ENCODE measurements around the gene P2RX2.

Gene P2RX2

DNA sequence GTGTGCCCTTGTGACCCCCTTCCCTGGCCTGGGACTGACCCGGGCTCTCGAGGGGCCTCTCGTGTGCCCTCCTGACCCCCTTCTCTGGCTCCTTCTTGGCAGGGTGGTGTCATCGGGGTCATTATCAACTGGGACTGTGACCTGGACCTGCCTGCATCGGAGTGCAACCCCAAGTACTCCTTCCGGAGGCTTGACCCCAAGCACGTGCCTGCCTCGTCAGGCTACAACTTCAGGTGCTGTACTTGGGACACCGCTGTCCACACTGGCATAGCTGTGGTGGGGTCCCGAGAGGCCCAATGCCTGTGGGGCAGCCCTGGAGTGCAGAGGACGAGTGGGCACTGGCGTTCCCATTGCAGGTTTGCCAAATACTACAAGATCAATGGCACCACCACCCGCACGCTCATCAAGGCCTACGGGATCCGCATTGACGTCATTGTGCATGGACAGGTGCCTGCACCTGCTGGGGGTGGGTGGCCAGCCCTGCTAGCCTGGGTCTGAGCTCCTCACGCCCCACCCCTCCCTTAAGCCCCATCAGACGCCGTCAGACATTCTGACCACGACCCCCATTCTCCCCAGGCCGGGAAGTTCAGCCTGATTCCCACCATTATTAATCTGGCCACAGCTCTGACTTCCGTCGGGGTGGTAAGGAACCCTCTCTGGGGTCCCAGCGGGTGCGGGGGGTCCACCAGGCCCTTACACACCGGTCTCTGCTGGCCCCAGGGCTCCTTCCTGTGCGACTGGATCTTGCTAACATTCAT, 2.5 kb downstream of the P2RX2 start:
- DNase-seq: no peak

DNA sequence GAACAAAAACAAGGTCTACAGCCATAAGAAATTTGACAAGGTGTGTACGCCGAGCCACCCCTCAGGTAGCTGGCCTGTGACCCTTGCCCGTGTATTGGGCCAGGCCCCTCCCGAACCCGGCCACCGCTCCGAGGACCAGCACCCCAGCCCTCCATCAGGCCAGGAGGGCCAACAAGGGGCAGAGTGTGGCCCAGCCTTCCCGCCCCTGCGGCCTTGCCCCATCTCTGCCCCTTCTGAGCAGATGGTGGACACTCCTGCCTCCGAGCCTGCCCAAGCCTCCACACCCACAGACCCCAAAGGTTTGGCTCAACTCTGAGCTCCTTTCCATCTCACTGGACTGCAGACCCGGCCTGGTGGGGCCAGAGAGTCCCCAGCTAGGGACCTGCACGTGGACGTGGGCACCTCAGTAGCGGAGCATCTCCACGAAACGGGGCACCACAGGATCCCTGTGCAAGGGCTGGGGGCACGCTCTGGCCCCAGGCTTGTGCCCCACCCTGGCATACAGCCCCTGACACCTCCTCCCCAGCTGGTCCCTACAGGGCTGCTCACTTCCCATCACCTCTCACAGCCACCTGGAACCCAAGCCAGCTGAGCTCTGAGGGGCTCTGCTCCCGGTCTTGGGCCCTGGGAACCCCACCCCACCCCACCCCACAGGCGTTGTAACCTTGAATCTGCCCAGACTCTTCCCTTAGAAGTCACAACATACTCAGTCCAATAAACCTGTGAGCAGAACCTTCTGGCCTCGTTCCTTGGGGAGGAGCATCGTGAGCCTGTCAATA, 3.3 kb downstream of the P2RX2 start:
- no peak for DNase-seq

DNA sequence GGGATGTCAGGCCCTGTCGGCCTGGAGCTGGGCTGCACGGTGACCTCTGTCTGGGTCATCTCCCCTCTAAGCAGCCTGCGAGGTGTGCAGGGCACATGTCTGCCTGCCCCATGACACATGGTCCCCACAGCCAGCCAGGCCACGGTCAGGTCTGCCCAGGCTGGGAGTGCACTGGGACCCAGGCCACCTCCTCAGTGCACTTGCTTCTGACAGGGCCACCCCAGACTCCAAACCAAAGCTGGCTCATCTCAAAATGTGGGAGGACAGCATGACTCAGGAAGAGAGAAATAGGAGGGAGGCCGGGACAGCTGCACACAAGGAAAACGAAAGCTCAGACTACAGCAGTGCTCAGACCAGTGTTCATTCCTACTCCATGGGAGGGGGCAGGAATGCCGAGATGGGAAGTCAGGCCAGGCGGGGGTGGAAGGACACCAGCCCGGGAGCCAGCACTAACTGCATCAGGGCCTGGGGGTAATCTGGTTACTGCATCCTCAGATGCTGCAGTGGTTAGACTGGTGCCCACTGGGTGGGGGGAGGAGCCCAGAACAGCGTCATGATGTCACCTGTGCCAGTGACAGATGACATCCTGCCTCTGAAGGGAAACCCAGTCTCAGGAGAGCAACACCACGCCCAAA, 4.0 kb downstream of the P2RX2 start:
- no peak for DNase-seq

DNA sequence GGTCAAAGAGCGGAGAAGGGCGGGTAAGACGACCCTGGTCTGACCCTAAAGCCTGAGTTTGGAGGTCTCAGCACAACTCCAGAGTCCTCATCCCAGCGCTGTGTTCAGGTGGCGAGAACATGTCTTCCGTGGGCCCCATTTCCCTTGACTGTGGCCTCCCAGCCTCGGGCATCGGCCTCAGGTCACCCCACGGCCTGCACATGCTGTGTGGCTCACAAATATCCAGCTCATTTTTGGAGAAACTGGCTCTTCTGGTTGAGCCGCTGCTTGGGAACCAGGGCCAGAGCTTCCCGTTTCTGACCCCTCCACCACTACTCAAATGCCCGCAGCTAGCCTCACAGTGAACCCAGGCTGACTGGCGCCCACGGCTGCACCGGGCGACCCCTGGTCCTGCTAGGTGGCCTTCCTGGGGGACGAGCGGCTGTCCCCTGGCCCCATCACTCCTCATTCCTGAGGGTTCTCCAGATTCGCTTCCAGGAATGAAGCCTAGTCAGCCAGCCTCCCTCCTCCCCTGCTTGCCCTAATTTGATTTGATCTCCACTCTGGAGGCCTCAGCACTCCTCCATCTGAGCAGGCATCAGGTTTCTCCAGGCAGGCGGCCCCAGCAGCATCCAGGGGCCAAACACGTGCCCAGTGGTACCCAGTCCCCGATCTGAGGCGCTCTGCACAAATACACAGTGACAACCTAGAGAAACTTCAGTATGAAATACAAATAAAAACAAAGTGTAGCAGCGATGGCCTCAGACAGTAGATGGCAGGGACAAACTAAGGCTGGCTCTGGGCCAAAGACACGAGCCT, 4.7 kb downstream of the P2RX2 start:
- no peak for DNase-seq

DNA sequence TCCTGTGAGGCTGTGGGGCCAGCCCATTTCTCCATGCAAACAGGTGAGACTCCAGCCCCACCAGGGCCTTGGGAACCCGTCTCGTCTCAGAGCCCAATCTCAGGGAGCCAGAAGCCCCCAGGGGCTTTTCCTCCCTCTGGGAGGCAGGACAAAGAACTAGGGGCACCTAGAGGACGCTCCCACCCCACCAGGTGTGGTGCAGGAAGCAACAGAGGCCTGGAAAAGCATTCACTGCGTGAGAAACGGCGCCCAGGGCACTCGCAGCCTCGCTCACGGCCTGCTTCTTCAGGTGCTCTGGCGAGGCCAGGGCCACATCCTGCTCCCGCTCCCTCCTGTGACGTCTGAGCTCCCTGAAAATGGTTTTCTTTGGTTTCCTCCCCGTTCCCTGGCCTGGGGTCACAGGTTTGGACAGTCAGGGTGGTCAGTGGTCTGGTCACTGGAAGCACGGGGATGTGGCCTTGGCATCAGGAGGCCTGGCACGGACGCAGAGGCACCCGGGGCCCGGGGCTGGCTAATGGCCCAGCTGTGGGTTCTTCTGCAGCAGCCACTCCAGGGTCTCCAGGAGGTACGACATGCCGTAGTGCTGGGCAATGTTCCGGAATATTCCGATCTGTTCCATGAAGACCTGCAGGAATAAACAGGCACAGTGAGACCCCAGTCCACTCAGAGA, 5.7 kb downstream of the P2RX2 start:
- DNase-seq: no peak

DNA sequence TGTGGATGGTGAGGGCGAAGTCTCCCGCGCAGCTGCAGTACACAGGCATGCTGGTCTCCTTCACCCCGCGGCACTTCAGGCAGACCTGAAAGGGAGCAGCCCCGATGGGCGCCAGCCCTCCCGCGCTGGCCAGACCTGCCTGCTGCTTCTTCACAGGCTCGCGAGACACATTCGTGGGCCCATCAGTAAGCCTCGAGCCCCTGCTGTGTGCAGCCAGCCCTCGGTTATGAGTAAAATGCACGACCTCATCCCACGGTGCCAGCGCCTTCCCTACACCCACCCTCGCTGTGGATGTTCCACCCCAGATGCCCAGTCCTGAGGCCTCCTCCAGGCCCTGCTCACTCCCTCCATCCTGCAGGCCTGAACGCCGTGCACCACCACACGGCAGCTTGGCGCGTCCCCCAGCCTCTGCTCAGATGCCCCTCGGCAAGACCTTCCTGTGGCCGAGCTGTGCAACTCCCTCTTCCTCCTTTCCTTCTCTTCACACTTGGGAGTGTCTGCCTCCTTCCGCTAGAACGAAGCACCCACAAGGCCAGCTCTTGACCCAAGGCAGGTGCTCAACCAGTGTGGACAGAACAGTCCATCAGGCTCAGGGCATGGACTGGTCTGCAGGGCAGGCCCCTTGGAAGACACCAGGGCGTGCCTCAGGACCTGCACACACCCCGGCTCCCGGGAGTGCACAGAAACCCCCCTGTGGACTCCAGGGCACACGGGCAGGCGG, 6.5 kb downstream of the P2RX2 start:
- DNase-seq: no peak

DNA sequence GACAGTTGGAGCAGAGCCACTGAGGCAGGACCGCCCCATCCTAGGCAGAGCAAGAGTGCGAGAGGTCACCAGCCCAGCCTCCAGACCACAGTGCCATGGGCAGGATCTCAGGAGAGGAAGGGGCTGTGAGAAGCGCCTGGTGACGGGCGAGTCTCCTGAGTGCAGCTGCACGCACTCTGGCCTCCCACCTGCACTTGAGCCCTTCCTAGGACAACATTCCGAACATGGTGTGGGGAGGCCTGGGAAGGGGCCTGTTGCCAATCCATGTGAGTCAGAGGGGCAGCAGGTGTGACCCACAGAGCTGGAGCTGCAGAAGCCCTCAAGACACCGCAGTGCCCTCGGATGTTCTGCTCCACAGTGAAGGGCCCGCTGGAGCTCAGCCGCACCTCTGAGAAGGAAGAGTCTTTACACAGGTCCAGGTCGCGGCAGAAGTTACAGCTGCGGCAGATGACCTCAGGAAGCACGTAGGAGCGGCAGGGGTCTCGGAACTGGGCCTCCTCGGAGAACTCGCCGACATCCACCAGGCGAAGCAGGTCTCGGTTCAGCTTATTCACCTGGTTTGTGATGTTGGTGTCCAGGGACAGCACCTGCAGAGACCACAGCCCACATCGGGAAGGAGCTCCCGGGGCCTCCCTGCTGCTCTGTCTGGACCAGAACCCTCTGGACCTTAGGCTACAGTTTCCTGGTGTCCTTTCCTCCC, 7.3 kb downstream of the P2RX2 start:
- no peak for DNase-seq

DNA sequence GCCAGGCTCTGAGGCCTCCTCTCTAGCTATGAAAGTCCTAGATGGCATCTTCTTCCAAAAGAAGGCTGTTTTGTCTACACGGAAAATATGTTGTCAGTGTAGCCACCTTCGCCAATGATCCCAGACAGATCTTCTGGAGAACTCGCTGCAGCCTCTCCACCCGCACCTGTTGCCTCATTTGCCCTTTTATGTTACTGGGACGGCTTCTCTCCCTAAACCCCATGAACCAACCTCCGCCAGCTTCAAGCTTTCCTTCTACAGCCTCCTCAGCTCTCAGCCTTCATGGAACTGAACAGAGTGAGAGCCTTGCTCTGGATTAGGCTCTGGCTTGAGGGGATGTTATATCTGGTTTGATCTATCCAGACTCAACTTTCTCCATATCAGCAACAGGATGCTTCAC, 10.8 kb downstream of the P2RX2 start:
- DNase-seq: no peak

DNA sequence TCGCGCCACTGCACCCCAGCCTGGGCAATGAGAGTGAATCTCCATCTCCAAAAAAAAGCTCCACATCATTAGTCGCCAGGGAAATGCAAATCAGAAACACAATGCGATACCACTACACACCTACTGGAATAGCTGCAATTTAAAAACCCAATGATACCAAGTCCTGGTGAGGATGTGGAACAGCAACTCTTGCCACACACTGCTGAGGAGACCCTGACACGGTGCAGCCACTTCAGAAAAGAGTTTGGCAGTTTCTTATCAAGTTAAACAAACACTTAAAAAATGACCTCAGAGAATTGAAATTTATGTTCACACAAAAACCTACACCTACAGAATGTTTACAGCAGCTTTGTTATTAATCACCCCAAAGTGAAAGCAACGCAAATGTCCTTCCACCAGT, 12.1 kb downstream of the P2RX2 start:
- DNase-seq: no peak

DNA sequence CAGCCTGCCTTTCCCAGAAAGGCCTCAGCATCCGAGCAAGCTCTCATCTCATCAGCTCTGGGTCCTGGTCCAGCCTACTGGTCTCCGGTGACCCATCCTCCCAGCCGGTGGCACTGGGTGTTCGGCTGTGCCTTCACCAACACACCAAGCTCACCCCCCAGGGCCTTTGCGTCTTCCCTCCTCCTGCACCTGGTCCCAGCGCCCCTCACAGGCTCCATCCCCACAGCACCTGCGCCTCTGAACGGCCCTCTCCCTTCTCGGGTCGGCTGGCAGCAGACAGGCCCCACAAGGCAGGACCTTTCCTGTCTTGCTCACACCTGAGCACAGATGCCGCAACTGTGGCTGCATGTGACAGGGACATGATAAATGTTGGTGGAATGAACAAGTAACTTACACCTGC, 13.1 kb downstream of the P2RX2 start:
- no peak for DNase-seq

DNA sequence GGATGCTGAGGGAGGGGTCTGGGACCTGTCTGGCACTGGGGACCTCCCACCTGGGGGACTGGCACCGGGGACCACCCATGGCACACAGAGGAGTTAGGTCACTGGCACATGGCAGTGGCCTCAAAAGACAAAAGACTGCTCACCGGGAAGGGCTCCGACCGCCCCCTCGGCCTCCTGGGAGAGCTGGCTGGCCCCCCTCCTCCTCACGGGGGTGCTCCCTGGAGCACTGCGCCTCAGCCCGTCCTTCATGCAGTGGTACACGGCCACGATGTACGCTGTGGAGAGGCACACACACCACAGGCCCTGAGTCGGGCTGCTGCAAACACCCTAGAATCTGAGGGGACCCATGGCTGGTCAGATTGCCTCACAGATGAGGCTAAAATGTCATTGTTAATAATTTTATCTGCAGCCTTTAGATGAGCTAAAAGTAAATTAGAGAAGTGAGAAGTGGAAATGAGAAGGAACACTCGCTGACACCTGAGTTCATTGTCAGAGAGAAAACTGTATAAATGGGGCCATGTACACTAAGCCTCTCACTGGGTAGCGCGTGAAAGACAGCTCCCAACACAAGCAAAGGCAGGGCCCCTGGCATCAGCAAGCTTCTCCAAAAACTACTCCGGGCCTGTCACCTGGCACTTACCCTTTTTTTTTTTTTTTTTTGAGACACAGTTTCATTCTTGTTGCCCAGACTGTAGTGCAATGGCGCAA, 14.1 kb downstream of the P2RX2 start:
- no peak for DNase-seq

DNA sequence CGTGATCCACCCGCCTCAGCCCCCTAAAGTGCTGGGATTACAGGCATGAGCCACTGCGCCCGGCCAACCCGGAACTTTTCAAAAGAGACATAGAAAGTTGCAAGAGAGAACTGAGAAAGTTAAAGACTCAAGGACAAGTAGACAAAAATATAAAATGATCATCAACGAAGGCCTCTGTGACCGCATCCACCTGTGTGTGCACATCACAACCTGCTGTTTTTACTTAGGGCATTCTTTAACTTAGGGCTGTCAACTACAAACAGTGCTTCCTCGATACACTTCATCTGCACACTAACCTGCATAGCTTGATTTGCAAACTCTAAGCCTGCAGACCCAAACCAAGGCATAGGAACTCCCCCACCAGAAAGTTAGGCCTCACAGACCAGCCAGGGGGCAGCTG, 14.8 kb downstream of the P2RX2 start:
- no peak for DNase-seq

DNA sequence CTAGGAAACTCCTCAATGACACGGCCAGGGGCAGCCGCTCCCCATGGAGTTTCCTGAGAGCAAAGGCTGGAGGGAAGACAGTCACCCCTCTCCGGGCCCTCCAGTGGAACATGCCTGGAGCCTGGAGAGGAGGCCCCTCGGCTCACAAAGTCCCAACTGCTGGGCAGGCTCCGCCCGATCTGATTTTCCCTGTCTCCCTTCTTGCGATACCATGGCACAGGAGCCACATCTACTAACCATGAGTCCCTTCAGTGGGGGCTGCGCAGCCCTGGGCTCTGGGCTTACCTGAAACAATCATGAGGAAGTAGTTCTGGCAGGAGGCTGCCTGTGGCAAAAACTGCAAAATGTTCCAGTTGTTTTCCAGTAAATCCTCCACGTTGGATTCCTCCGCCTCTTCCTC, 15.3 kb downstream of the P2RX2 start:
- no peak for DNase-seq

DNA sequence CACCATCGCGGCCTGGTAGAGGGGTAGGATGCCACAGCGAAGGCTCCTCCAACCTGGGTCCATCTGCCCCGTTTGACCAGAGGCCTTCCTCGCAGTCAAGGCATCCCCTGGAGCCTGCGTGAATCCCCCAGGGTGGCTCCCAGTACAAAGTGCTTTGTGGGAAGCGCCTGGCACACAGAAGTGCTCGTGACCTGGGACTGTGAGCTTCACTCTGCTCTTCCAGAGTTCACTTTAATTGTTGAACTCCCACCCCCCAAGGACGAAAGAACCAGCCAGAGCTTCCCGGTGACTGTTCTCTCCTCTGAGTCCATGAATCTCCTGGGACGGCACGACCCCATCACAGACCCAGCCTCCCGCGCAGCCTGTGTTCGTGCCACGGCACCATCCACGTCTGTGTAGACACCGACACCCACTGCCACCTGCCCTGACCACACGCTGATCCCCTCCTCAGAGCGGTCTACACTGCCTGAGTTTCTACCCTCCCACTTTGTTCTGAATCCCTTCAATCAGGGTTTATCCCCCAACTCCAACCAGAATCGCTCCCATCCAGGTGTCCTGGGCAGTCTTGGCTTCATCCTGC, 15.9 kb downstream of the P2RX2 start:
- DNase-seq: no peak

DNA sequence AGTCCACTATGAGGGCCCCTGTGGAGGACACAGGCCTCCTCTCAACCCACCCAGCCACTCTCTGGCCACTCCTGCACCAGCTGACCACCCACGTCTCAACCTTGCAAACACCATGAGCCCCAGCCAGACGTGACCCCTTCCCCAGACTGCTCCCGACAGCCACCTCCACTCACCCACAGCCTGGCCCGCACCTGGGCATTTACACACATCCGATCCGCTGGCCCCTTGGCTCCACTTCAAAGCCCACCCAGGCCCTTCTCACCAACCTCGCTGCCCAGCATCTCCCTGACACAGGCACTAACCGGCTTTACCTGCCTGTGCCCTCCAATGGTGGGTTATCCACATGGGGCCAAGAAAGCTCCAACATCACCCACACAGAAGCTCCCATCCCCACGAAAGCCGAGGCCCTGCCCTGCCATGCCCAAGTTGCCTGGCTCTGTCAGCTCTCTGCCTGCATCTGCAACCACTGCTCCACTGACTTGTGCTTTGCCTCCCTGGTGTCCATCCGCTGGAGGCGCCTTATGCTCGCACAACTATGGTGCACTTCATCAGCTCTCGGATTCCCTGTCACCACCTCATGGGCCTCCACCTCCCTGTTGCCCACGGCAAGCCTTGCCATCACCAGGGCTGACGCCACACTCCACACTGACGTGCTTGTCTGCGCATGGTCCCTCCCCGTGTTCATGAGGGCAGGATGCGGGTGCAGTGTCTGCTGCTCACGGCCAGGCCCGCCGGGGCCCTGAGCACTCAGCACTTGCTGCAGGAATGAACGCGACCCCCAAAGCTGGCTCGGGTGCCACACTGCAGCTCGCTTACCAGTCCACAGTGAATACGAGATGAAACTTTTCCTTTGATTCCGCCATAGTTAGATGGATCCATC, 16.7 kb downstream of the P2RX2 start:
- no peak for DNase-seq

DNA sequence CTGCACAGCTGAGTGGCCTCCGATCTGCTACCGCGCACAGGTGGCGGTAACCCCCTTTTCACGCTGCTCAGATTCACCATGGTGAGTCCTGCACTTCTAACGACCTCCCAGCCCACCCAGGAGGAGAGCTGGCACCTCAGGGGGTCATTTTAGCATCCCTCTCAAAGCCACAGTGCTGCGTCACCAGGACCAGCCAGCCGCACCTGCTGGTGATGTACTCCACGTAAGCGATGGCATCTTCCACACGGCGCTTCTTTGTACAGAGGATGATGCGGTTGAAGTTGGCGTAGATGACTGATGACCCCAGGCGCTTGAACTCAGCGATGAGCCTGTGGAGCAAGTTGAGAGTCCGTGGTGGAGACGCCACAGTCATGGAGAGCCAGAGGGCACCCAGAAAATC, 19.2 kb downstream of the P2RX2 start:
- DNase-seq: no peak

DNA sequence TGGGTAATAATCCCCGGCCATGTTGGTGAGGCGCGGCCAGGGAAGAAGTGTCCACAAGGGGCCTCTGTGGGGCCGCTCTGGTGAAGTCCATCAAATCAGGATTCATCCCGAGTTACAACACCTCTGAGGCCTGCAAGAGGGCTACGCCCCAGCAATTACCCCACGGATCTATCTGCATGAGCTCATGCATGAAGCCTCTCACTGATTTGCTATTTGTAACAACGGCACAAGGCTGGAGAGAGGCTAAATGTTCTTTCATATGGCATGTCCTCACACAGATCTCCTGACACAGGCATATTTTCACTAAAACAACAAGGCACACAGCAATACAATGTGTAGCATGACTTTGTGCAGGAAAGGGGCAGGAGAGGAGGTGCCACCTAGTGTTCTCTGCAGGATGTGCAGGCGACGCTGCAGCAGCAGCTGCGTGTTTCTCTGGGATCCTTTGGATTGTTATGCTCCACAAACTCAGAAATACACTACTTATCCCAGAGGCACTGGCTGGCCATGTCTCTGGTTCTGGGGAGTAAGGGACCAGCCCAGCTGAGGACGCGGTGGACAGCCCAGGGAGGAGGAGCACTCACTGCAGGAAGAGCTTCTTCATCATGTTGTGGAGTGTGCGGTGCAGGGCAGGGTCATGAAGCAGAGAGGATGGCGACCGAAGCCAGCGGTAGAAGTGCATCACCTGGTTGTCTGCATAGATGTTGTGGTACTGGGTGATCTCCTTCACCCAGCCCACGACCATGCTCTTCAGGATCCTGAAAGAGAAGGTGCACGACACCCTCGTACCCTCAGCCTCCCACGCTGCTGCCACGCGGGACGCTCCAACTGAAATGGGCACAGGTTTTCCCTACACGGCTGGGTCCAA, 20.2 kb downstream of the P2RX2 start:
- no peak for DNase-seq

DNA sequence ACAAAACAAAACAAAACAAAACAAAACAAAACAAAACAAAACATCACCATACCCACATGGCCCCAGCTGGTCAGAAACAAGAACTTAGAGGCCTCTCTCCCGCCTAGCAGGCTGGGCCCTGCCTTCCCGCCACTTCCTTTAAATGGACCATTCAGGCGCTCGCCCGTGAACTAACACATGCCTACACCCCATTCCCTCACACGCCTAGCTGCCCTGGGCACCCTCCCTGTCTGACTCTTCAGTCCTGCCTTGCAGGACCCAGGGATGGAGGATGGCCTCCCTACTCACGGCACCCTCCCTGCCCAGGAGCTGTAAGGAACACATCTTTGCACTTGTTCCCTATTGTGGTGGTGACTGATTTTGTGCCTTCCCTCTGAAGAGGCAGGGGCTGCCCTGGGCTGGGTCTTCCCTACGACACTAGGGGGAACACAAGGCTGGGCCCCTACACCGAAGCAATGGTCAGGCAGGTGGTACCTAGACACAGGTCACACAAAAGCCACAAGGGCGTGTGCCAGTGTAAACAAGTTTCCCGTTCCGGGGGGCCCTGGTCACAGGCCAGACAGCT, 21.5 kb downstream of the P2RX2 start:
- no peak for DNase-seq
